ENCODE measurements around the gene AFP.

DNA sequence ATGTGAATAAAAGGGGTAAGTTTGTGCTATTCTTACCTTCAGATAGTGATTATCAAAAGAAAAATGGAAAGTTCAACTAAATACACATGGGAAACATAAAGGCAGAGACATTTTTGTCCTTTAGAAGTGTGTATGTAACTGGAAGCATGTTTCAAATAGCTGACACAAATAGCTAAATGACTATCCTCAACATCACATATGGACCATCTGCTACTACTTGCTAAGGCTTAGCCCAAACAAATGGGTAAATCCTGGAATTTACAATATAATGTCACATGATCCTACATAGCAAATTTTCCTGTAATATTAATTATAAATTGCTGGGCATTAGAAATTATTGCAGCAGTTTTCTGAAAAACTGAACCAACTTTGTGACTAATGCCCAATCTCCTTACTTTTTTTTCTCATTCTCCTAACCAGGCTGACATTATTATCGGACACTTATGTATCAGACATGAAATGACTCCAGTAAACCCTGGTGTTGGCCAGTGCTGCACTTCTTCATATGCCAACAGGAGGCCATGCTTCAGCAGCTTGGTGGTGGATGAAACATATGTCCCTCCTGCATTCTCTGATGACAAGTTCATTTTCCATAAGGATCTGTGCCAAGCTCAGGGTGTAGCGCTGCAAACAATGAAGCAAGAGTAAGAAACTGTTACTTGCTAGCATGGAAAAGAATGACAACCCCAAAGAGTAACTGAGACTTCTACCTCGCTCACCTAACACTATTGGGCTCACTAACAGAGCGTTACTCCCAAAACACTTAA, 16.1 kb downstream of the AFP start:
- TF ChIP-seq, protein P1, sequence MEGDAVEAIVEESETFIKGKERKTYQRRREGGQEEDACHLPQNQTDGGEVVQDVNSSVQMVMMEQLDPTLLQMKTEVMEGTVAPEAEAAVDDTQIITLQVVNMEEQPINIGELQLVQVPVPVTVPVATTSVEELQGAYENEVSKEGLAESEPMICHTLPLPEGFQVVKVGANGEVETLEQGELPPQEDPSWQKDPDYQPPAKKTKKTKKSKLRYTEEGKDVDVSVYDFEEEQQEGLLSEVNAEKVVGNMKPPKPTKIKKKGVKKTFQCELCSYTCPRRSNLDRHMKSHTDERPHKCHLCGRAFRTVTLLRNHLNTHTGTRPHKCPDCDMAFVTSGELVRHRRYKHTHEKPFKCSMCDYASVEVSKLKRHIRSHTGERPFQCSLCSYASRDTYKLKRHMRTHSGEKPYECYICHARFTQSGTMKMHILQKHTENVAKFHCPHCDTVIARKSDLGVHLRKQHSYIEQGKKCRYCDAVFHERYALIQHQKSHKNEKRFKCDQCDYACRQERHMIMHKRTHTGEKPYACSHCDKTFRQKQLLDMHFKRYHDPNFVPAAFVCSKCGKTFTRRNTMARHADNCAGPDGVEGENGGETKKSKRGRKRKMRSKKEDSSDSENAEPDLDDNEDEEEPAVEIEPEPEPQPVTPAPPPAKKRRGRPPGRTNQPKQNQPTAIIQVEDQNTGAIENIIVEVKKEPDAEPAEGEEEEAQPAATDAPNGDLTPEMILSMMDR (IDR thresholded peaks at IDR 0.05; ENCODE audit: insufficient read depth, low read length, poor library complexity, severe bottlenecking), result no peak
- no peak for TF ChIP-seq EZH2phosphoT487 (conservative IDR thresholded peaks at IDR 0.05; ENCODE audit: low read length)
